GM19324 (cell line): Measurements from ENCODE around the gene LNX2.

Experiments used
- ATAC-seq: cut with Tn5 transposase; IDR thresholded peaks from one replicate; pipeline ENCODE4 v1.9.1; 2021; ENCODE audit warnings: mild to moderate bottlenecking, moderate library complexity; ENCODE audit not compliant: unreplicated experiment, low FRiP score

The LNX2 gene

DNA sequence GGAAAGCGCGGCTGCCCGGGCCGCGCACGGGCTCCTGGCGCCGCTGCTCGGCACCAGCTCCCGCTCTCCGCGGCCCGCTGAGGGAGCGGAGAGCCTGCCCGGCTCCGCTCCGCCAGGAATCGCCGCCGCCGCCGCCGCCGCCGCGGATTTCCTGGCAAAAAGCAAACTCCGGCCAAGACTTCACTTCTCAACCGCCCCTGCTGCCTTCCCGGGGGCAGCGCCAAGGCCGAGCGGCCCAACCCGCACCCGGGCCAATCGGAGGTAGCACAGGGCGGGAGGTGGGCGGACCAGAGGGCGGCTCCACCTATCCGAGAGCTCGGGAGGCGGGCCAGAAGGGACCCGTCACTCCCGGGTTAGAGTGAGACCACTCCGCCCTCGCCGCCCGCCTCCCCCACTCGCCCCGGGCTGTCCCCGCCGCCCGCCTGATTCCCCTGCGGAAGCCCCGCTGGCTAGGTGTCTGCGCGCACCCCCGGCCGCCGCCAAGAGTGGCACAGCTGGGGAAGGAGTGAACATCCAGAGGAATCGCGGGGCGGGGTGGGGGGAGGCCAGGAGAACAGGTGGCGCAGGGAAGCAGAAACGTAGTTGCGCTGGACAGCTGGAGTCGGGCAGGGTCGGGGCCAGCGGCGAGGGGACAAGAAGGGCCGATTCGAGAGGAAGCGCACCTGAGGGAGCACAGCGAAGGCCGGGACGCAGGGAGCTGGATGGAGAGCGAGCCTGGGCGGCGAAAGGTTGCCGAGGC, at the start of gene LNX2:
Gene LNX2 (minus strand): TSS at position 153 of the 739 bp plus-strand sequence. CDS start 38,826 bp downstream, outside the sequence.
- peak; percentile 93 for ATAC-seq

DNA sequence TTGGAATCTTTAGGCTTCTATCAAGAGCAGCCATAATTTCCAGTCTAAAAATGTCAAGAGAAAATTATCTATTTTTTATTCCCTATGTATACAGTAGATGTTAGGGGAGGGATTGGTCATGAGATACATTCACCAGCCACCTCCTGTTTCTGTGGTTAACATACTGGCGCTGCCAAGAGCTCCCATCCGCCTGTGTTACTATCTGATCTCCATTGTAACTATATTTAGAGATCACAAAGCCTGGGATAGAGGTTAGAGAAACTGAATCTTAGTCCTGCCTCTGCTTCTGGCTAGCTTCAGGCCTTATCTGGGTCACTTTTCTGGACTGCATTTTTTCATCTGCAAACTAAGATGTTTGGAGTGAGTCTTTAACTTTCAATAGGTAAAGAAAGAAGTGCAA, 47.6 kb upstream of the LNX2 start:
- ATAC-seq: no peak

DNA sequence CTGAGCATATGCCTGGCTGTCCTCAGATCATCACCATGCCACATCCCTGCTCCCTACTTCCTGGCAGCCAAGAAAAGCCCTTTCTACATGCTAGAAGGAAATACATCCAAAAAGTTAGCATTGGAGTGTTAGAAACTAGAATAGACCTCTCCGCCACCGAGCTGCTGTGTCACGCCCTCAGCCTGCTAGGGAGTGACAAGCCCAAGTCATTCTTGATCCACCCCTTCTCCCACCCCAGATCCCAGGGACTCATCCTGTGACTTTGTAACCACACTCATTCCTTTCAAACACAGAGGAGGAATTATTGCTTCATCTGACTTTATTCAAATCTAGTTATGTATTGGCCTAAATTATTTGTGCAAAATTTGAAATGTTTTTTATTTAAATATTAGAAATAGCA, 46.6 kb upstream of the LNX2 start:
- ATAC-seq: no peak

DNA sequence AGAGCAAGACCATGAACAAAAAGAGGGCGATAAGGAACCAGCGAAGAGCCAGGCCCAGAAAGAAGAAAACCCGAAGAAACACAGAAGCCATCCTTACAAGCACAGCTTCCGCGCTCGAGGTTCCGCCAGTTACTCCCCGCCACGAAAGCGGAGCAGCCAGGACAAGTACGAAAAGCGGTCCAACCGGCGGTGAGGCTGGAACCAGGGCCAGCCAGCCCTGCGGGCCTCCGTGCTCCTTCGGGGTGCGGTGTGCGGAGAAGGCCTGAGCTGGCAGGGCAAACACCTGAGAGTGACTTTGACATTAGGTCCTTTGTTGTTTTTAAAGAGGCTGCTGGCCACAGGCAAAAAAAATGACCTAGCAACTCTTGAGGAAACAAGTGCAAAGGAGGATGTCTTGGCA, 45.4 kb upstream of the LNX2 start:
- no peak for ATAC-seq

DNA sequence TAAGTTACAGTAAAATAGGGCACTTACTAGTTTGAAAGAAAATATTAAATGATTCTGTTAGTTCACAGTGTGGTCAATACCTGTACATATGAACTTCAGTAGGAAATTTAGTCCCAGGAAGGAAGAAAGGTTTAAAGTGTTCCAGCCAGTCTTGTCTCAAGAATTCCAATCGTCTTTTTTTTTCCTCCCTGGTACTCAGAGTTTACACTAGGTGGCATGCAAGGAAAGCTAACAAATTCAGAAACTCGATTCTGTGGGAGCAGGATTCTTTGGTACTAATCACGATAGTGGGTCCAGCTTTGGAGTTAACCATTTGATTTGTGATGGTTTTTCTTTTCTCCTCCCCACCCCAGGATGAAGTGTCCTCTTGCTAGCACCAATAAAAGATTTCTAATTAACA, 45.0 kb upstream of the LNX2 start:
- no peak for ATAC-seq

DNA sequence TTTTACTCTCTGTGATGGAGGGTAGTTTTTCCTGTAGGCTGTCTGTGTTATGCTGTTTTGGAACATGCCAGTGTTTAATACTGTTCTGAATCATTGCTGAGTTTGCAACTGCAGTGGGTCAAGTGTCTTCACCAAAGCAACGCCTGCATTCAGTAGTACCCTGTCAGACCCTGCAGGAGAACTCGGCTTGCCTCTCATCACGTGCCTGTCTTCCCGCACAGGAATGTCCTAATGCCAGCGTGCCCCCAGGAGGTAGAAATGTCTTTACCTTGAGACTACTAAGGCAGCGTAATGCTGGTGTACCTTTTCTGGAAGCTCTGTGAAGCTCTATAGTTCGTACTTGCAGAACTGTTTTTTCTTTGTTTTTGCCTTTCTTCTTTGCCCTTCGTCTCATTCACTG, 43.6 kb upstream of the LNX2 start:
- no peak for ATAC-seq

DNA sequence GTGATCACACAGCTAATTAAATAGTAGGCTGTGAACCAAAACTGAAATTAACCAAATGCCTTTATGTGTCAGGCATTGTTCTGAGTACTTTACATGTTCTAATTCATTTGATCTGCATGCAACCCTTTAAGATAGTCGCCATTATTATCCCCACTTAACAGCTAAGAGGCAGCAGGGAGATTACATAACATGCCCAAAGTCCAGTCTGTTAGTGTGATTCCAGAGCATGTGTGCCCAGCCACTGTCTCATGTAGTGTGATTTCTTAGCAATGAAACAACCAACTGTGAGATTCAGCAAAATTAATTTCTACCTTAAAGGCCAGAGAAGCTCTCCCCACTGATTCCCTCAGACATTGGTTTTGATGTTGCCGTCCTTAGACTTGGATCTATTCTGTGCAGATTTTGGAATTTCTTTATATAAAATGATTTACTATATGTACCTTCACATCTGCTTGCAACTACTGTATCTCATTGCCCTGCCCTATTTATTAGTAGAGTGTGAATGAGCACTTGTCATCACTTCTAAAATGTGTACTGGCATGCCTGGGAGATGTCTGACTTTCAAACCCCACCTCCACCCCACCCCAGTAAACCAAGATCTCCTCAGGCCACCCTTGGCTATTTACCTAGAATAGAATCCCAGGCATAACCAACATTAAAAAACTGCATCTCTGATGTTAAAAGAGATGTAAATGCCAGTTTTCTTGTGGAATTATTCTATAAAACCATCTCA, 42.6 kb upstream of the LNX2 start:
- no peak for ATAC-seq

DNA sequence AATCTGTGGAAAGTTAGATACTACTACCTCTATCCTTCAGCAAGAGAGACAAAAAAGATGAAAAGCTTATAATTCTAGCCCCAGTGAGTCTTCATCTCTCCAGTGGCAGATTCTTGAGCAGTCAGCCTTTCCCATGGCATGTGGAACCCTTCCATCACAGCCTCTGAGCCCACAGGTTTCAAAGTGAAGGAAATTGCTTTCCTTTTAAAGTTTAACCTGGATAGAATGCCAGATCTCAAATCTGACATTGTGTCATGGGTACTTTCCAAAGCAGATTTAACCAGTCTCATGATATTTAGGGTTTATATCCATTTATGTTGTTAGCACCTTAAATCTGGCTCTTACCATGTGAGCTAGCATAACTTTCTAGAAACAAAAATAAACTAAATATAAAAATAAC, 40.7 kb upstream of the LNX2 start:
- no peak for ATAC-seq

DNA sequence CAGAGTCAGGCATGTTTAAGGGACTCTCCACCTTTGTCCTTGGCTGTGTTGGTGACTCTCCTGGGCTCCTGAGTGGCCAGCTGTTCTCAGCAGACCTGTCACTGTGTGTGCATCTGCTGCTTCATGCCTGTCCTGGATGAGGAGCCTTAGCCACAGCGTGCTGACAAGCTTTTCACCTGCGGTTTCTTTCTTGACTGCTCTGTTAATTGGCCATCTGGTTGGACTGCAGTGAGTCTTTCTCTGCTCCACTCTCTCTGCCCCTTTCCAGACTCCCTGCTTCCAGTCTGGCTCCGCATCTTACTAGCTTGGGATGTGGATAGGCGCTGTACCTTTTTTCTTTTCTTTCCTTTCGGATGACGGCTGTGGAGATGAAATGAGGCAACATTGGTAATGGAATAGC, 40.2 kb upstream of the LNX2 start:
- no peak for ATAC-seq

DNA sequence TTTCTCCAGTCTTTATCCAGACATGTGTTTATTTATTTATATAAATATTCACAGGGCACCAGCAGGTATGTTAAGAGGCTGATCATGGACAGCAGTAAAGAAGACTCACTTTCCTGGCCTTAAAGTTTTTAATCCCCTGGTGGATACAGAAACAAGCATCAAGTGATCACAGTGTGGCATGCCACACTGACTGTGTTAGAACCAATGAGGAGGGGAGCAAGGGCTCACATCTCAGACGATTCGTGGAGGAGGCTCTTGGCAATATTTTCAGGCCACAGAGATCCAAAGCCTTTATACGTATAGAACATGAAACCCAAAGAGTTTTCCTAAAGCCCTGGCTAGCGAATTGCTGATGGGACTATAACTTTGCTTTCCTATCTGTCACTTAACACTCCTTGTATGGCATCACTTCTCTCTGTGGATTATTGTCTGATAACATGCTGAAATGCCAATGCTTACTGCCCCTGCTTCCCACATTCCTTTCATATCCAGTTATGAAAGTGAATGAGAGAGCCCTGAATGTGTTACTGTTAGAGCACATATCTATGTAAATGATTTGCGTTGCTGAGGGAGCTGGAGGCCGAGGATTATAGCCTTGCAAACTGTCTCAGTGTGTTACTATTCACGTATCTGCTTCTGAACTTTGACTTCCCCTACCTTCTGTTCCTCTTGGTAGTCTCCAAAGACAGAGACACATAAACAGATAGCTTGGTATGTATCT, 39.0 kb upstream of the LNX2 start:
- ATAC-seq: no peak

DNA sequence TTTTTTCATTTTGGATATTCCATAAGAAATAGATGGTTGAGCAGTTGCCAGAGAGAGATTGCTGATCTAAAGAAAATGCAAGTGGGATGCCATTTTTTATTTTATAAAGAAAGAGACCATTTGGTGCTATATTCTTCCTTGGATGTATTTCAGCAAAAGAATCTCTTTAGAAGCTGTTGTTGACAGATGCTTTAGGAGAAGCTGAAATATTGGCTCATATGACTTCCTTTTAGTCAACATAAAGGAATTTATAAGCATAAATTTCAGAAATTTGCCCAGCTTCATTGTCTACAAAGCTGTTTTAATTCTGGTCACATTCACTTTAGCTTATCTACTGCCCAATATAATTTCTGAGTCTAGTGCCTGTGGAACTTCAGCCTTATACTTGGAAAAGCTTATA, 38.2 kb upstream of the LNX2 start:
- ATAC-seq: no peak

DNA sequence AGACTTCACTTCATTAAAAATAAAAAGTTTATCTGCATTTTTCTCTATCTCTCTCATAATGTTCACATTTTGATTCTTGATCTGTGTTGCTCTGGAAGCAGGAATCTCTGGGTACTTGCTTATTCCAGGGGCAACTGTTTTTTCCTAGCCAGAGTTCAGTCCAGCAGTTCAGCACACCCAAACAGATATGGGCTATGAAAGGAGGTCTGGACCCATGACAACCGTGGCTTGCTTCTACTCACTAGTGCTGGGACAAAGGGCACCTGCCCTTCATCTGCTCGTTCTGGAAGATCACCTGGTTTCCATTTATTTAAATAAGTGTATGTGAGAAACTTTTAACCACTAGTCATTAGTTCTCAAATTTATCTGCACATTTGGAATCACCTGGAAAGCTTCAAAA, 37.4 kb upstream of the LNX2 start:
- ATAC-seq: no peak

DNA sequence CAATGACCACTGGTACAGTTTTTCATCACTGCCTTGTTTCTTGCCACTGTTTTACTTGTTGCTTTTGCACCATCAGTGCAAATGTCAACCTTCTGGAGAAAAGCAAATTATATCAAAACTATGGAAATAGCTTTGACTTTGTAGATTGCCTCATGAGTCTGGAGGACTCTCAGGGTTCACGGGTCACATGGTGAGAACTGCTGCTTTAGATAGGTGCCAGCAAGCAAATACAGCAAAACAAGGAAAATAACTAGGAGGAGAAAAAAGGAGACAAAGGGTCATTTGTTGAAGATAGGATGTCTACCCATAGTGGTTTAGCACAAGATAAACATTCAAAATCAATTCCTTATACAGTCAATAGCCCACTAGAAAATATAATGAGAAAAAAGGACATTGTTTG, 34.5 kb upstream of the LNX2 start:
- no peak for ATAC-seq

DNA sequence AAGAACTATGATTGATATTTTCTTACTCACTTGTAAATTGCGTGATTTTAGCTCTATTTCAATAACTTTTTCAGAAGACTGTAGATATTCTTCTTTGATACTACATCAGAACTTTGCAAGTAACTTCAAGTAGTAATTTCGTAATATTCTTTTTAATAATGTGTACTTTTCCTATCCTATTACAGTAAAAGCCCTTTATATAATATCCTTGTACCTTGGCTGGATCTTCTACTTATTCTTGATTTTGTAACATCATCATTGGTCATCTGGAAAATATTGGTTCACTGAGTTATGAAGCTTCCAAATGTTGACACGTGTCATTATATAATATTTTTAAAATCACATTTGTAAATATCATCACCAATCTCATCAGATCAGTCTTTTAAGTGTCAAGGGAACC, 33.7 kb upstream of the LNX2 start:
- ATAC-seq: no peak

DNA sequence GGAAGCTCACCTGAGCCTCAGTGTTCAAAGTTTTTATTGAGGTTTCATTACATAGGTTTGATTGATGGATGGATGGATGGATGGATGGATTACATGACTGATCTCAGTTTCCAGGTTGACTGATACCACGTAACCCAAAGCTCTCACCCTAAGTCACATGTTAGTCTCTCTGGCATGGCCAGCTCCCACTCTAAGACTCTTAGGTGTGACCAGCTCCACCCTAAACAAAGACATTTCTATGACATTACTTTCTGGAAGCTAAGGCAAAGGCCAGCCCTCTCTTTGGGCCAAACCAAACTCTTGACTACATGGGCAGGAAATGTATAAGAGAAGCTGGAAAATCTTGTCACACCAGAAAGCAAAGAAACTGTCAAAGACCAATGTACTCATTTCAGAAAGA, 30.0 kb upstream of the LNX2 start:
- no peak for ATAC-seq

DNA sequence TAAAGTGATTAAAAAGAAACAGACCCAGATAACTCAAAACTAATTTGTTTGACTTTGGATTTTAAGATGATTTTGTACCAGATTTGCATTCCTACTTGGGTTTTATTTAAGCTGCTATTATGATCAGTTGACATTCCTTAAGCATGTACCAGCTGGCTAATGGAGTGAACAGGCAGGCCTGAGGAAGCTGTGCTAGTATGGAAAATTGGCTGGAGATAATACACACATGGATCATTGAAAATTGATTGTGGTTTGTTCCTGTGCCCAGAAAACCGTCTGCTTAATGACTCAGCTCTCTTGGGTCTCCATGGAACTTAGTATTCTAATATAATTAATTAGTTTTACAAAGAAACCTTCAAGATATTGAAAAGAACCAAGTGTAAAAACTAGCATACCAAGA, 24.0 kb upstream of the LNX2 start:
- ATAC-seq: no peak

DNA sequence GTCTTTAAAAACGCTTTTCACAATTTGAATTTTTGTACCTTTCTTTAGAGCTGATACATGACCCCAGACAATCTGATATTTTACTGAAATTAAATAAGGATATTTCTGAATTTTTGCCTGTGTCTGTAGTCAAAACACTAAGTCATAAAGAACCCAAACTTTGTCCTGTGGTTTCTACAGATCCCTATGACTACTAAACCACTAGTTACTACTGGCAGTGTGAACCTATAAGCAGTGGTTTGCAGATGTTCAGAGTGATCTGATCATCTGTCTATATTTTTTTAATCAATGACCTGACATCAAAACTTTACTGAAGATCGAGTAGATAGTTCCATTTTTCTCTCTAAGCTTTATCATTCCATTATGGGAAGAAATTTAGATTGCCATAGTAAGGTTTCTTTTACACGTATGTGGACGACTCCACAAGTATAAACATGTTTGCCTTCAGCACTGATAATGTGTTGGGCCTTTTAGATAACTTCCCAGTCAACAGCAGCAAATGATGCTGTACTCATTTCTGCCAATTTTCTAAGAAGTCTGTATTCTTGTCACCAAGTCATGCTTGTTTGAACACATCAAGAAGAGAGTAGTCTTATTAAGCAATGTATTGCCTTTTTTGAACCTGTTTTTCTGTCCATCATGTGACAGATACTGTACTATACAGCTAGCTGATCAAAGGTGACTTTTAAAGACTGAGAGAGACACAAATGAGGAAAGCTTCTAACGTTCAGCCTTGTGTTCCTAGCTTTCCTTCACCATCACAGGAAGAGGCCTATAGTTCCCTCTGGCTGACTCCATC, 23.2 kb upstream of the LNX2 start:
- ATAC-seq: no peak

DNA sequence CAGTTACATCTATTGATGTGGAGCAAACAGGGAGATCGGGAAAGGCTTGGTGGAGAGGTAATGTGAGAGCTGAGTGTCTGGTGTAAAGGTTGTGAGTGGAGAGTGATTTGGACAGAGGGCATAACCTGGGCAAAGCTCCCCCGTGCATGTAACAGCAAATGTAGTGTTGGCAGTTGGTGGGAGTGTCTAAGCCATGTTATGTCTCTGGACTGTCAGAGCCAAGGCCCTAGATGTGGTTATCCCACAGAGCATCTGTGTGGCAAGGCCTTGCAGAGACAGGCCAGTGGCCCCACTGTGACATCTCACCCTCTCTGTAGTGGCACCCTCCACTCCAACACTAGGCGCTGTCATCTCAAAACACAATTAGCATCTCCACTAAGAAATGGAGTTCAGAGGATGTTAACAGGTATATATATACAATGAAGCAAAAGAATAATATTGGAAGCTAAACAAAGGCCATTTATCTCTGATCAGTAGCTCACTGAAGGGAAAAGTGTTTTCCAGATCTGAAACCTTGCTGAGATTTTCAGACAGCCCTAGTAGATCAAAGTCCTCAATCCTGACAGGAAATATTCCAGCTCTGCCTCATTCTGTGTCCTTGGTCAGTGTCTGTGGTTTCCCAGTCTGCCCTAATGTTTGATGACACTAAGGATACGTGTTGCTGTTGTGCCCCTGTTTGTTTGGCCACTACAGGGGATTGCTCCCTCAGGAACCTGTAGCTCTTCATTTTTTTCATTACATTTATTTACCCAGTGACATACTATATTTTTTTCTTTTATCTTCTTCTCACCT, 21.6 kb upstream of the LNX2 start:
- ATAC-seq: no peak

DNA sequence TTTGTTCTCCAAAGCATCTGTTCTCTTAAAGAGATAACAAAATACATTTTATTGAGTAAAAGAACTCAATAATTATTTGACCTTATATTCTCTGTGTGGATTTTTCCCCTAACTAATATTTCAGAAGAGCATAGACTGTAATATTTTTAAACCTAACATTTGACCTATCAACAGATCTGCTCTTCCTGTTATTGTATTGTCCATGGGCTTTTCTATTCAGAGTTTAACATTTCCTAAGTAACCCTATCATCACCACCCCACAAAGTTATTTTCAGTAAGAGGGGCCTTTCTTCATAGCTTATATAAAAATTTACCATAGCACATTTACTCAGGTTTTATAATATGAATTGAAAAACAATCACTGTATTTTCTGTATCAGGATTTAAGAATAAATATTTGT, 18.9 kb upstream of the LNX2 start:
- no peak for ATAC-seq

DNA sequence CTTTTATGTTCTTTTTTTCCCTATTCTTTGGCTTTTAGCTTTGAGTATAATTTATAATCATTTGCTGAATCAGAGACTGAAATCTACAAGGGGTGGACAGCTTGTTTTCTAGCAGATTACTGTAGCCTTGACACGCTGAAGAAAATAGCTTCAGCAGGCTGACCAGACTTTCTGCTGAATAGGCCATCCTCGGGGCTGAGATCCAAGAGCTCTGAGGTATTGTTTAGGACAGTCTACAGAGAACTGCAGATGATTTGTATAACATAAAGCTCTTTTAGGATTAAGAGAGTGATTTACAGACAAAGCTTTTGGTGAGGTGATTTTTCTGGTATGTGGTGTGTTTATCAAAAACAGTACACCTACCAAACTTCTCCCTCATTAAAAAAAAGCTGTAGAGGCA, 18.2 kb upstream of the LNX2 start:
- ATAC-seq: no peak
